Tibial artery (tissue), 4 donors: ENCODE results near the gene CCDC185.
A peak's percentile ranks its signal among the peaks of the same experiment; 100 is the strongest.

Source experiments
- DNase-seq, 2 donors: peaks; one replicate each; pipeline ENCODE4 v3.0.0-alpha.2; 2019
- H3K27ac ChIP-seq, 2 donors: fragments of 200-600 bp; sonication (generic) in 1 of 2; 1 replicate in 1 of 2; 2 replicates in 1 of 2; pipeline ENCODE4 v1.5.1; 2018 to 2019; ENCODE audit warnings: mild to moderate bottlenecking in 1 of 2
- H3K27me3 ChIP-seq, 2 donors: fragments of 200-600 bp; sonication (generic) in 1 of 2; one replicate each; pipeline versions ENCODE4 v1.5.1 to v1.6.0; 2016 to 2019
- H3K36me3 ChIP-seq, 3 donors: fragments of 200-600 bp; sonication (generic) in 2 of 3; one replicate each; pipeline ENCODE4 v1.5.1; 2016 to 2019; ENCODE audit warnings: mild to moderate bottlenecking in 2 of 3
- H3K4me1 ChIP-seq, 4 donors: fragments of 200-600 bp; sonication (generic) in 2 of 4; 1 replicate in 3 of 4; 2 replicates in 1 of 4; pipeline ENCODE4 v1.5.1; 2016 to 2019
- H3K4me3 ChIP-seq, 2 donors: fragments of 200-600 bp; sonication (generic) in 1 of 2; 1 replicate in 1 of 2; 2 replicates in 1 of 2; pipeline ENCODE4 v1.5.1; 2018 to 2019; ENCODE audit warnings: mild to moderate bottlenecking in 2 of 2
- H3K9me3 ChIP-seq, 3 donors: fragments of 200-600 bp; sonication (generic) in 1 of 3; one replicate each; pipeline ENCODE4 v1.5.1; 2016 to 2019
- CTCF ChIP-seq, 2 experiments: fragments of 200-600 bp in 1 of 2; fragments of 450-650 bp in 1 of 2; IDR thresholded peaks; one replicate each; pipeline ENCODE4 v1.5.1; 2017 to 2019; ENCODE audit warnings: antibody characterized with exemption in 2 of 2, mild to moderate bottlenecking in 1 of 2, moderate library complexity in 1 of 2
- intact Hi-C: fragments of 100-400 bp; cut with DNase I; formaldehyde crosslinking; loops from one replicate; pipeline ENCODE4 v1.15.0; 2023; ENCODE audit warnings: low total_unique reads

The CCDC185 gene

DNA sequence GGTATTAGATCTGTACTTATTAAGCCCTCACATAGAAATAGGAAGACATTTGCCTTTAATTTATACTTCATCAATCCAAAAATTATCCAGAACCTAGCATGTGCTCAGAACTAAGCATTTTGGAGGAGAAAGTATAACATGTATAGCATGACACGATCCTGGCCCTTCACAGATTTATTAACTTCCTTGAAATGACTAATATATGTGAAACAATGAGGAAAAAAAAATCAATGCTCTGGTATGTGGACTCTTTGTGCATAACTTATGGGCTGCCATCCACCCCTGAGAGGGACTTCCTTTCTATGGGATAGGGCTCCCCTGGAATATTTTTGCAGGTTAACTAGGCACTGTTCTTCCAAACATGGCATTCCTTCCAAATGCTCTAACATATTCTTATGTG lies 36.6 kb downstream of the CCDC185 start:
- H3K27ac ChIP-seq = peak overlapping the region; percentile 73 to 75
- no peak overlapping the region for H3K4me3 ChIP-seq
- H3K36me3 ChIP-seq = no peaks in the 10 kb centered on the region
- no peaks in the 10 kb centered on the region for H3K9me3 ChIP-seq
- intact Hi-C loops = no loop called here
- H3K27me3 ChIP-seq = no peaks in the 10 kb centered on the region
- H3K4me1 ChIP-seq = peaks cover 0 to 39% (median 30%) of the 10 kb centered on the region in 4 donors
- no peak for TF ChIP-seq CTCF (IDR thresholded peaks at IDR 0.05)
- DNase-seq = no peak

GRCh38 chr1:223430236-223430635 lies 37.0 kb downstream of the CCDC185 start:
- Histone ChIP-seq H3K4me1 (peaks cover 0 to 35% (median 28%) of the 10 kb centered on the region in 4 donors), H3K4me3 (no peak overlapping the region), H3K27me3 (no peaks in the 10 kb centered on the region), H3K27ac (peak overlapping the region; percentile 73 to 75), H3K9me3 (no peaks in the 10 kb centered on the region), H3K36me3 (no peaks in the 10 kb centered on the region)
- TF ChIP-seq CTCF (IDR thresholded peaks at IDR 0.05) = no peak
- intact Hi-C loops = no loop called here
- peak in 1 of 2 donors; percentile 71 for DNase-seq

DNA sequence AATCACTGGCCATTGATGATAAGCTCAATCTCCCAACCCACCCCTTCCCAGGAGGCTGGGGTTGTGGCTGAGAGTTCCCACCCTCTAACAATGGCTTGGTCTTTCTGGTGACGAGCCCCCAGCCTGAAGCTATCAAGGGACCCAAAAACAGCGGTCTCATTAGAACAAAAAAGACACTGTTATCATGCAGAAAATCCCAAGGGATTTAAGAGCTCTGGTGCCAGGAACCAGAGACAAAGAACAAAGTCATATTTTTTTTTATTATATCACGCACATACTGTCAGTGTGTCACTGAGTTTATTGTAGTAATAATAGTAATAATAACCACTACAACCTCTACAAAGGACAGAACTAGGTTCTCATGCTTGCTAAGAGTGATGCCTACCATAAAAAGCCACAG lies 43.9 kb downstream of the CCDC185 start:
- TF ChIP-seq CTCF (IDR thresholded peaks at IDR 0.05) = no peak
- Histone ChIP-seq H3K27ac (no peak overlapping the region), H3K9me3 (no peaks in the 10 kb centered on the region), H3K27me3 (no peaks in the 10 kb centered on the region), H3K4me3 (no peak overlapping the region), H3K36me3 (no peaks in the 10 kb centered on the region), H3K4me1 (no peaks in the 10 kb centered on the region)
- intact Hi-C loops = no loop called here
- no peak for DNase-seq

DNA sequence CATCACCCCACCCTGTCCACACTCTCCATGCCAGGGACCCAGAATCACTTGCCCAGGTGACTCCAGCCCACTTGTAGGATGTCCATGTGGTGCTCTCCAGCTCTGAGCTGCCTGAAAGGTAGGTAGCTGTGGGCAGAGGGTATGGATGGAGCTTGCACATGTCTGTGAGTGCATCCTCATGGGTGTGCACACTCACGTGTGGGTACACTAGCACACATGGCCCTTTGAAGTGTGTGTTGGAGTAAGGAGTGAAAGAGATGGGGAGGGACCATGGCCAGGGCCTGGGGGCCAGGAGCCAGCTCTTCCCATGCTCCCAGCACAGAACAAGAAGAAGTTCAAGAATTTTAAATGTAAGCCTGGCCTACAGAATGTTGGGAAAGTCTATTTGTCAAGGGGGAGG lies 50.2 kb downstream of the CCDC185 start:
- Histone ChIP-seq H3K27ac (no peak overlapping the region), H3K4me1 (no peaks in the 10 kb centered on the region), H3K27me3 (no peaks in the 10 kb centered on the region), H3K4me3 (no peak overlapping the region), H3K9me3 (peaks cover 0 to 4% (median 0%) of the 10 kb centered on the region in 3 donors), H3K36me3 (no peaks in the 10 kb centered on the region)
- no peak for DNase-seq
- no peak for TF ChIP-seq CTCF (IDR thresholded peaks at IDR 0.05)
- intact Hi-C loops = no loop called here

DNA sequence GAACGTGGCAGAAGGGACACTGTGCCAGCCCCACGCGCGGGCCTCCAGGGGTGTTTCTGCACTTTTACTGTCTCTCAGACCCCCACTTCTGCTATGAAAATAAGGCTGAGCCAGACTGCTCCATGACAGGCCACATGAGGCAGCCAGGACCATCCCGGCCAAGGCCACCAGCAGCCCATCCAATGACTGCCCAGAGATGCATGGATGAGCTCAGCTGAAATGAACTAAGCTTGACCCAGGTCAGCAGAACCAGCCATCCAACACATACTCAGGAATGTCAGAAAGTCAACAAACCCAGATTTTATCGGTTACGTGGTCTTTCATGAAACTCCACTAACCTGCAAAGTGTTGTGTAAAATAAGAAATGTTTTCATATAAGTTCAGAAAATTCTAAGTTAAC lies 51.2 kb downstream of the CCDC185 start:
- no peak for DNase-seq
- Histone ChIP-seq H3K27me3 (no peaks in the 10 kb centered on the region), H3K4me3 (no peak overlapping the region), H3K4me1 (no peaks in the 10 kb centered on the region), H3K36me3 (no peaks in the 10 kb centered on the region), H3K9me3 (peaks cover 0 to 4% (median 0%) of the 10 kb centered on the region in 3 donors), H3K27ac (no peak overlapping the region)
- no peak for TF ChIP-seq CTCF (IDR thresholded peaks at IDR 0.05)
- intact Hi-C loops = no loop called here
